Endothelial cell of umbilical vein (primary cell): Measurements from ENCODE around the gene ATAD1. TPM values are rescaled to one million over a fixed set of nuclear protein-coding genes. Genes with fewer than 3 reads are reported as not detected.

ENCODE experiments used
- BruUV-seq: library from RNA; stranded (reverse); fragments of 400-500 nt; replicated peaks from 2 replicates; lab custom pipeline; 2021; lab: Mats Ljungman, UMichigan
- CTCF ChIA-PET: fragments of 300-600, 350-600 bp; sonication (Branson Sonifier 250); formaldehyde crosslinking; loops from one replicate; lab custom pipeline; 2021; ENCODE audit warnings: antibody characterized with exemption, inconsistent platforms; lab: Charles Lee
- POLR2A ChIA-PET: fragments of 300-600, 350-600 bp; sonication (Branson Sonifier 250); formaldehyde crosslinking; loops from one replicate; lab custom pipeline; 2021; ENCODE audit warnings: antibody characterized with exemption, inconsistent platforms; lab: Charles Lee
- DNase-seq: peaks from one replicate; pipeline ENCODE4 v3.0.0-alpha.2; 2011; ENCODE audit warnings: low read depth, low spot score
- FAIRE-seq: peaks from 2 replicates; lab custom pipeline; 2011; peaks lifted over from hg19 to GRCh38; lab: Jason Lieb, UNC
- H2AFZ ChIP-seq: 2 replicates; pipeline ENCODE4 v1.6.0; 2012; ENCODE audit warnings: low read depth, low read length, control low read depth, inconsistent platforms
- H3K27ac ChIP-seq: 2 replicates; pipeline ENCODE4 v1.5.1; 2011; ENCODE audit warnings: low read depth, mild to moderate bottlenecking, control low read depth, low read length, moderate library complexity; ENCODE audit not compliant: insufficient read depth
- H3K27me3 ChIP-seq, 2 experiments: 2 replicates each; pipeline versions ENCODE4 v1.6.0 to v1.6.1; 2011; ENCODE audit warnings: low read length in 2 of 2, mixed read lengths in 1 of 2; ENCODE audit not compliant: control insufficient read depth in 2 of 2, insufficient read depth in 2 of 2
- H3K36me3 ChIP-seq, 2 experiments: 2 replicates in 1 of 2; 3 replicates in 1 of 2; pipeline ENCODE4 v1.5.1; 2011; ENCODE audit warnings: low read length in 2 of 2, mild to moderate bottlenecking in 1 of 2, moderate library complexity in 1 of 2; ENCODE audit not compliant: control insufficient read depth in 2 of 2, insufficient read depth in 2 of 2; ENCODE audit errors: extremely low read depth in 1 of 2
- H3K4me1 ChIP-seq: 3 replicates; pipeline ENCODE4 v1.5.1; 2011; ENCODE audit warnings: mild to moderate bottlenecking, low read length; ENCODE audit not compliant: control insufficient read depth, insufficient read depth; ENCODE audit errors: extremely low read depth
- H3K4me2 ChIP-seq: 2 replicates; pipeline ENCODE4 v1.6.1; 2011; ENCODE audit warnings: low read length, control low read depth, mixed read lengths; ENCODE audit not compliant: insufficient read depth
- H3K4me3 ChIP-seq, 3 experiments: fragments of 200-600 bp in 1 of 3; sonication (generic), shearing (Covaris generic) in 1 of 3; replicated peaks in 1 of 3; 2 replicates each; pipeline ENCODE4 v1.5.1; 2011 to 2016; ENCODE audit warnings: control low read depth in 3 of 3, low read length in 3 of 3, mild to moderate bottlenecking in 2 of 3, inconsistent platforms in 1 of 3, low read depth in 1 of 3, moderate library complexity in 1 of 3; ENCODE audit not compliant: insufficient read depth in 1 of 3
- H3K79me2 ChIP-seq: 2 replicates; pipeline ENCODE4 v1.6.0; 2012; ENCODE audit warnings: low read length, inconsistent platforms; ENCODE audit not compliant: control insufficient read depth, insufficient read depth
- H3K9ac ChIP-seq: replicated peaks from 2 replicates; pipeline ENCODE3; 2011; ENCODE audit warnings: low read length, control low read depth; ENCODE audit not compliant: insufficient read depth; ENCODE audit errors: extremely low read depth
- H3K9me1 ChIP-seq: replicated peaks from 3 replicates; pipeline ENCODE4 v1.6.0; 2011; ENCODE audit warnings: mild to moderate bottlenecking, low read length; ENCODE audit not compliant: control insufficient read depth, insufficient read depth; ENCODE audit errors: extremely low read depth
- H3K9me3 ChIP-seq: replicated peaks from 2 replicates; pipeline ENCODE4 v1.5.1; 2012; ENCODE audit warnings: low read length, inconsistent platforms; ENCODE audit not compliant: control insufficient read depth, insufficient read depth
- H4K20me1 ChIP-seq: replicated peaks from 2 replicates; pipeline ENCODE3; 2011; ENCODE audit warnings: mild to moderate bottlenecking, low read length; ENCODE audit not compliant: control insufficient read depth, insufficient read depth; ENCODE audit errors: extremely low read depth
- CTCF ChIP-seq, 2 donors: IDR thresholded peaks; 1 replicate in 1 of 2; 2 replicates in 1 of 2; pipeline ENCODE4 v1.5.1; 2011; ENCODE audit warnings: low read length in 2 of 2, mild to moderate bottlenecking in 2 of 2, moderate library complexity in 2 of 2, control low read depth in 1 of 2, inconsistent platforms in 1 of 2, low read depth in 1 of 2; ENCODE audit not compliant: insufficient read depth in 1 of 2; ENCODE audit errors: extremely low read depth in 1 of 2
- EZH2 ChIP-seq: IDR thresholded peaks from 2 replicates; pipeline ENCODE4 v1.6.1; 2012; ENCODE audit warnings: borderline replicate concordance, low read depth, mild to moderate bottlenecking, moderate library complexity, low read length, inconsistent platforms; ENCODE audit not compliant: severe bottlenecking
- FOS ChIP-seq: IDR thresholded peaks from 2 replicates; pipeline ENCODE4 v1.6.1; 2011; ENCODE audit warnings: mild to moderate bottlenecking, low read length, moderate library complexity, borderline replicate concordance; ENCODE audit not compliant: insufficient read depth
- GATA2 ChIP-seq: IDR thresholded peaks from 2 replicates; pipeline ENCODE4 v1.7.0; 2011; ENCODE audit warnings: low read depth, mild to moderate bottlenecking, moderate library complexity, mixed read lengths, low read length; ENCODE audit not compliant: insufficient read length, insufficient read depth
- JUN ChIP-seq: IDR thresholded peaks from 2 replicates; pipeline ENCODE4 v1.6.1; 2011; ENCODE audit warnings: borderline replicate concordance, low read depth; ENCODE audit not compliant: insufficient read length, insufficient read depth
- MAX ChIP-seq: IDR thresholded peaks from 2 replicates; pipeline ENCODE4 v1.6.1; 2011; ENCODE audit not compliant: insufficient read depth, insufficient read length
- MYC ChIP-seq: IDR thresholded peaks from one replicate; pipeline ENCODE4 v1.6.1; 2011; ENCODE audit warnings: mild to moderate bottlenecking, low read depth, low read length
- POLR2A ChIP-seq: IDR thresholded peaks from 2 replicates; pipeline ENCODE4 v1.6.1; 2012; ENCODE audit warnings: low read depth, mild to moderate bottlenecking, control low read depth, low read length
- POLR2AphosphoS5 ChIP-seq: IDR thresholded peaks from 2 replicates; pipeline ENCODE4 v1.6.1; 2012; ENCODE audit warnings: low read depth, mild to moderate bottlenecking, control low read depth, low read length, moderate library complexity; ENCODE audit not compliant: insufficient read depth
- dilution Hi-C: fragments of 300-500 bp; cut with MboI; formaldehyde crosslinking; loops from one replicate; pipeline ENCODE4 v1.15.0; 2019; ENCODE audit warnings: low sequenced_read_pairs; ENCODE audit not compliant: extremely low pct_ligation_motif_present
- intact Hi-C: fragments of 100-400 bp; cut with micrococcal nuclease; formaldehyde crosslinking; loops from one replicate; pipeline ENCODE4 v1.10.0; 2022
- polyA plus RNA-seq, 4 experiments: library from polyadenylated mRNA; depleted of rRNA in 3 of 4; stranded (reverse) in 3 of 4; unstranded in 1 of 4; fragments of >200 nt; gene quantifications; 2 replicates each; pipeline versions ENCODE4 v1.2.1 to v1.2.3, GENCODE V29; 2011 to 2012; ENCODE audit warnings: missing spikeins in 1 of 4
- total RNA-seq: library from RNA; stranded (reverse); gene quantifications from 2 replicates; pipeline ENCODE4 v1.2.3, GENCODE V29; 2021

The ATAD1 gene
- total and polyA plus RNA-seq, 2 donors (not counting 3 experiments of a cell fraction or from before 2014, with no cell fraction given), result 5.2 to 25.8 TPM

GRCh38 chr10:87721781-87722180, 96.2 kb downstream of the ATAD1 start:
- FAIRE-seq, result peak; percentile 72
- no peaks in the 10 kb centered on the region for H3K79me2 ChIP-seq
- H3K9ac ChIP-seq, result no peak overlapping the region
- no peaks in the 10 kb centered on the region for H4K20me1 ChIP-seq
- ChIA-PET CTCF (interaction anchor here (0.8 to 1.8 kb wide), 5 partner anchors 28 to 65 kb away, joined by 3 to 5 read pairs (median 4); no protein-coding TSS in a partner anchor), POLR2A (no interaction called here)
- H3K9me3 ChIP-seq, result no peaks in the 10 kb centered on the region
- peak; percentile 68 for DNase-seq
- H3K4me1 ChIP-seq, result peaks cover 37% of the 10 kb centered on the region
- H3K9me1 ChIP-seq, result no peaks in the 10 kb centered on the region
- no peak overlapping the region for H2AFZ ChIP-seq
- peaks cover 0 to 3% of the 10 kb centered on the region in 2 experiments for H3K36me3 ChIP-seq
- H3K4me3 ChIP-seq, result no peak overlapping the region
- intact Hi-C loops, result no loop called here
- TF ChIP-seq EZH2 (no peak), JUN (no peak), MYC (no peak), POLR2AphosphoS5 (no peak), GATA2 (no peak), FOS (no peak), MAX (no peak), CTCF (IDR thresholded peaks at IDR 0.05; ENCODE audit: extremely low read depth in 1 of 2, insufficient read depth in 1 of 2, low read depth in 1 of 2, low read length in 2 of 2) (no peak), POLR2A (no peak)
- BruUV-seq, result no TSS peak
- H3K27me3 ChIP-seq, result no peaks in the 10 kb centered on the region
- dilution Hi-C loops, result no loop called here
- H3K27ac ChIP-seq, result no peak overlapping the region
- H3K4me2 ChIP-seq, result peak overlapping the region; percentile 42
